Retinal pigment epithelial cell (primary cell): ENCODE data around the gene AATK.

Source experiments
- DNase-seq: peaks from one replicate; pipeline ENCODE4 v3.0.0-alpha.2; 2010; ENCODE audit warnings: low read depth
- H3K4me3 ChIP-seq: 2 replicates; pipeline ENCODE4 v1.5.1; 2011; ENCODE audit warnings: mild to moderate bottlenecking, low read length, control low read depth, moderate library complexity
- TF ChIP-seq, protein P1 (sequence below): conservative IDR thresholded peaks from 2 replicates; pipeline ENCODE4 v1.5.1; 2011; ENCODE audit warnings: low read depth, low read length, control low read depth, inconsistent platforms

AATK gene

GRCh38 chr17:81120695-81121621 lies 45.1 kb downstream of the AATK start:
- no peak overlapping the region for H3K4me3 ChIP-seq
- DNase-seq, result no peak
- TF ChIP-seq, protein P1, sequence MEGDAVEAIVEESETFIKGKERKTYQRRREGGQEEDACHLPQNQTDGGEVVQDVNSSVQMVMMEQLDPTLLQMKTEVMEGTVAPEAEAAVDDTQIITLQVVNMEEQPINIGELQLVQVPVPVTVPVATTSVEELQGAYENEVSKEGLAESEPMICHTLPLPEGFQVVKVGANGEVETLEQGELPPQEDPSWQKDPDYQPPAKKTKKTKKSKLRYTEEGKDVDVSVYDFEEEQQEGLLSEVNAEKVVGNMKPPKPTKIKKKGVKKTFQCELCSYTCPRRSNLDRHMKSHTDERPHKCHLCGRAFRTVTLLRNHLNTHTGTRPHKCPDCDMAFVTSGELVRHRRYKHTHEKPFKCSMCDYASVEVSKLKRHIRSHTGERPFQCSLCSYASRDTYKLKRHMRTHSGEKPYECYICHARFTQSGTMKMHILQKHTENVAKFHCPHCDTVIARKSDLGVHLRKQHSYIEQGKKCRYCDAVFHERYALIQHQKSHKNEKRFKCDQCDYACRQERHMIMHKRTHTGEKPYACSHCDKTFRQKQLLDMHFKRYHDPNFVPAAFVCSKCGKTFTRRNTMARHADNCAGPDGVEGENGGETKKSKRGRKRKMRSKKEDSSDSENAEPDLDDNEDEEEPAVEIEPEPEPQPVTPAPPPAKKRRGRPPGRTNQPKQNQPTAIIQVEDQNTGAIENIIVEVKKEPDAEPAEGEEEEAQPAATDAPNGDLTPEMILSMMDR, result no peak

- no peak for DNase-seq
- no peak overlapping the region for H3K4me3 ChIP-seq
- TF ChIP-seq, protein P1, result no peak
Observed at GRCh38 chr17:81120149-81120484, 45.9 kb downstream of the AATK start.

DNA sequence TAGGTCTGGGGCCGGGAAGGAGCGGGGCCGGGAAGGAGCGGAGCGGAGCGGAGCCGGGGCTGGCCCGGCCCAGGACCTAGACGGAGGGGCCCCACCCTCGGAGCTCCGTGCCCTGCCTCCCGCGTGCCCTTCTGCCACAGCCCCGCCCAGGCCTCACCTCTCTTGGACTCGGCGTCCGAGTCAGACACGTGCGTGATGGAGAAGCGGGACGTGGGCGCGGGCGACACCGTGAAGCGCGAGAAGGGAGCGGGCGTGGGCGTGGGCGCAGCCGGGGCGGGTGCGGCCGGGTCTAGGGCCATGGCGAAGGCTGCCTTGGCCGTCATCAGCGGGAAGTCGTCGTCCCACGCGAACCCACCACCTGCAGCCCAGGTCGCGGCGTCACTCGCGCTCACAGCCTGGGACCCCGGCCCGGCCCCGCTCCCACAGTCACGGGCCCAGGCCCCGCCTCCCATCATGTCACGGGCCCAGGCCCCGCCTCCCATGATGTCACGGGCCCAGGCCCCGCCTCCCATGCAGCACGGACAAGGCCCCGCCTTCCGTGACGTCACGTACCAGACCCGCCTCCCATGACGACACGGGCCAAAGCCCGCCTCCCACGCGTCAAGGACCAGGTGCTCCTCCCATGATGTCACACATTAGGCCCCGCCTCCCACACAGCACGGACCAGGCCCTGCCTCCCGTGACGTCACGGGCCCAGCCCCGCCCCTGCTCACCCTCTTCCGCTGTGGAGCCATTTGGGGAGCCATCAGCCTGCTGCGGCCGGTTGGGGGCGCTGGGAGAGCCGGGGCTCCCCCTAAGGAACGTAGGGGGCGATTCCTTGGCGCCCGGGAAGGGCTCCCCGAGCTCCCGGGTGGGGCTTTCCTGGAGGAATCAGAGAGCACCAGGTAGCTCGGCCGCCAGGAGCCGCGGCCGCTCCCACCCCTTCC lies 46.5 kb downstream of the AATK start:
- TF ChIP-seq, protein P1, result peak; percentile 33
- peak; percentile 82 for DNase-seq
- H3K4me3 ChIP-seq, result peak overlapping the region; percentile 40

DNA sequence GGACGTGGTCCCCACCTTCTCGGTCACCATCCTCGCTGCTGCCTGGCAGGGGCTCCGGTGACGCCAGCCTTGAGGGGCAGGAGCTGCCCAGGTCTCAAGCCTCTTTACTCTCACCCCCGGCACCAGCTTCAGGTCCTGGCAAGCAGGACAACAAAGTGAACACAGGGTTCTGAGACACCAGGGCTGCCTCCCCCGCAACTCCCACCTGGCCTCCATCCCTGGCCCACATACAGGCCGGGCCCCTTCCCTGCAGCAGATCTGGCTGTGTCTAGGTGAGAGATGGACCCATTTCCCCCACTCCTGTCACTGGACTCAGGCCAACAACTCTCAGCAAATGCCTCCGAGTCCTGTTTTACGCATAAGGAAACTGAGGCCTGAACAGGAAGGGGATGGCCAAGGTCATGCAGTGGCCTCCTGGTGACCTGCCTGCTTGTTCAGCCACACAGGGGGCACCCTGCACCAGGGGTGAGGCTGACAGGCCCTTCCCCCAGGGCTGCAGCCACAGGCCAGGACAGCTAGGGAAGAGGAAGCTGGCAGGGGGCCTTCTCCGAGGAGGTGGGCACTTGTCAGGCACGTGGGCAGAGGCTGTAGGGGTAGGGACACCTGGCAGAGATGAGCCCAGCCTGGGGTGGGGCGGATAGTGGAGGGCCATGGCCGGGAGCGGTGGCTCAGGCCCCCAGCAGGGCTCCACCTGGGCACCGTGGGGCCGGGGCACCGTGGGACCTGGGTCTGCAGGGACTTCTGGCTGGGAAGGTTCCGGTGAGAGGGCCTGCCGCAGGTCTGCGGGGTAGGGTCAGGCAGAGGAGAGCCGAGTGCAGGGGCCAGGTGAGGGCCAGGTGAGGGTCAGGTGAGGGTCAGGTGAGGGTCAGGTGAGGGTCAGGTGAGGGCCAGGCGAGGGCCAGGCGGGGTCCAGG lies 47.5 kb downstream of the AATK start:
- TF ChIP-seq, protein P1, result no peak
- no peak for DNase-seq
- H3K4me3 ChIP-seq, result peak overlapping the region; percentile 40

DNA sequence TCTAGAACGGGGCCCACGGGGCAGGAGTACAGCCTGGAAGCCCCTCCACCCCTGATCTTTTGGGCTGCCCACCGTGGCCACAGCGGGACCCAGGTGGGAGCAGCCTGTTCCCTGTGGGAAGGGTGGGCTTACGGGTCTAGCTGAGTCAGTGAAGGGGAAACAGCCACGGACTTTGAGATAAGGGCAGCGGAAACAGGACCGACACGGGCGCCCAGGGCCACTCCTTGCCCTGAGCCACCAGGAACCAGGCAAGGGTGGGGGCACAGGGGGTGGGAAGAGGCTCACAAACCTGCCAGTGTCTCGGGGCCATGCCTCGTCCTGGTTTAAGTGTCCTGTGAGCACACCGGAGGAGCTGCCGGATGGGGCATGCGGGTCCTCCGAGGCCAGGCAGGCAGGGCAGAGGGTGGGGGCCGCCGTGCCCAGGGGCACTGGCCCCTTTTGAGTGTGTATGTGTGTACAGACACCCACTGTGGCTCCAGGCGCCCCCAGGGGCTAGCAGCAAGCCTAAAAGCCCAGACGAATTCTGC lies 48.3 kb downstream of the AATK start:
- no peak overlapping the region for H3K4me3 ChIP-seq
- no peak for DNase-seq
- TF ChIP-seq, protein P1, result no peak

- TF ChIP-seq, protein P1, result no peak
- DNase-seq, result no peak
- H3K4me3 ChIP-seq, result no peak overlapping the region
Observed at GRCh38 chr17:81116704-81117103, 49.3 kb downstream of the AATK start.
